Endothelial cell of umbilical vein (primary cell): ENCODE data around the gene PRELID3B. TPM values are rescaled to one million over a fixed set of nuclear protein-coding genes. Genes with fewer than 3 reads are reported as not detected.

Experiments
- BruUV-seq: library from RNA; stranded (reverse); fragments of 400-500 nt; replicated peaks from 2 replicates; lab custom pipeline; 2021; lab: Mats Ljungman, UMichigan
- CTCF ChIA-PET: fragments of 300-600, 350-600 bp; sonication (Branson Sonifier 250); formaldehyde crosslinking; loops from one replicate; lab custom pipeline; 2021; ENCODE audit warnings: antibody characterized with exemption, inconsistent platforms; lab: Charles Lee
- POLR2A ChIA-PET: fragments of 300-600, 350-600 bp; sonication (Branson Sonifier 250); formaldehyde crosslinking; loops from one replicate; lab custom pipeline; 2021; ENCODE audit warnings: antibody characterized with exemption, inconsistent platforms; lab: Charles Lee
- DNase-seq: peaks from one replicate; pipeline ENCODE4 v3.0.0-alpha.2; 2011; ENCODE audit warnings: low read depth, low spot score
- FAIRE-seq: peaks from 2 replicates; lab custom pipeline; 2011; peaks lifted over from hg19 to GRCh38; lab: Jason Lieb, UNC
- H2AFZ ChIP-seq: 2 replicates; pipeline ENCODE4 v1.6.0; 2012; ENCODE audit warnings: low read depth, low read length, control low read depth, inconsistent platforms
- H3K27ac ChIP-seq: 2 replicates; pipeline ENCODE4 v1.5.1; 2011; ENCODE audit warnings: low read depth, mild to moderate bottlenecking, control low read depth, low read length, moderate library complexity; ENCODE audit not compliant: insufficient read depth
- H3K27me3 ChIP-seq, 2 experiments: 2 replicates each; pipeline versions ENCODE4 v1.6.0 to v1.6.1; 2011; ENCODE audit warnings: low read length in 2 of 2, mixed read lengths in 1 of 2; ENCODE audit not compliant: control insufficient read depth in 2 of 2, insufficient read depth in 2 of 2
- H3K36me3 ChIP-seq, 2 experiments: 2 replicates in 1 of 2; 3 replicates in 1 of 2; pipeline ENCODE4 v1.5.1; 2011; ENCODE audit warnings: low read length in 2 of 2, mild to moderate bottlenecking in 1 of 2, moderate library complexity in 1 of 2; ENCODE audit not compliant: control insufficient read depth in 2 of 2, insufficient read depth in 2 of 2; ENCODE audit errors: extremely low read depth in 1 of 2
- H3K4me1 ChIP-seq: 3 replicates; pipeline ENCODE4 v1.5.1; 2011; ENCODE audit warnings: mild to moderate bottlenecking, low read length; ENCODE audit not compliant: control insufficient read depth, insufficient read depth; ENCODE audit errors: extremely low read depth
- H3K4me2 ChIP-seq: 2 replicates; pipeline ENCODE4 v1.6.1; 2011; ENCODE audit warnings: low read length, control low read depth, mixed read lengths; ENCODE audit not compliant: insufficient read depth
- H3K4me3 ChIP-seq, 3 experiments: fragments of 200-600 bp in 1 of 3; sonication (generic), shearing (Covaris generic) in 1 of 3; replicated peaks in 1 of 3; 2 replicates each; pipeline ENCODE4 v1.5.1; 2011 to 2016; ENCODE audit warnings: control low read depth in 3 of 3, low read length in 3 of 3, mild to moderate bottlenecking in 2 of 3, inconsistent platforms in 1 of 3, low read depth in 1 of 3, moderate library complexity in 1 of 3; ENCODE audit not compliant: insufficient read depth in 1 of 3
- H3K79me2 ChIP-seq: 2 replicates; pipeline ENCODE4 v1.6.0; 2012; ENCODE audit warnings: low read length, inconsistent platforms; ENCODE audit not compliant: control insufficient read depth, insufficient read depth
- H3K9ac ChIP-seq: replicated peaks from 2 replicates; pipeline ENCODE3; 2011; ENCODE audit warnings: low read length, control low read depth; ENCODE audit not compliant: insufficient read depth; ENCODE audit errors: extremely low read depth
- H3K9me1 ChIP-seq: replicated peaks from 3 replicates; pipeline ENCODE4 v1.6.0; 2011; ENCODE audit warnings: mild to moderate bottlenecking, low read length; ENCODE audit not compliant: control insufficient read depth, insufficient read depth; ENCODE audit errors: extremely low read depth
- H3K9me3 ChIP-seq: replicated peaks from 2 replicates; pipeline ENCODE4 v1.5.1; 2012; ENCODE audit warnings: low read length, inconsistent platforms; ENCODE audit not compliant: control insufficient read depth, insufficient read depth
- H4K20me1 ChIP-seq: replicated peaks from 2 replicates; pipeline ENCODE3; 2011; ENCODE audit warnings: mild to moderate bottlenecking, low read length; ENCODE audit not compliant: control insufficient read depth, insufficient read depth; ENCODE audit errors: extremely low read depth
- EZH2 ChIP-seq: IDR thresholded peaks from 2 replicates; pipeline ENCODE4 v1.6.1; 2012; ENCODE audit warnings: borderline replicate concordance, low read depth, mild to moderate bottlenecking, moderate library complexity, low read length, inconsistent platforms; ENCODE audit not compliant: severe bottlenecking
- FOS ChIP-seq: IDR thresholded peaks from 2 replicates; pipeline ENCODE4 v1.6.1; 2011; ENCODE audit warnings: mild to moderate bottlenecking, low read length, moderate library complexity, borderline replicate concordance; ENCODE audit not compliant: insufficient read depth
- GATA2 ChIP-seq: IDR thresholded peaks from 2 replicates; pipeline ENCODE4 v1.7.0; 2011; ENCODE audit warnings: low read depth, mild to moderate bottlenecking, moderate library complexity, mixed read lengths, low read length; ENCODE audit not compliant: insufficient read length, insufficient read depth
- JUN ChIP-seq: IDR thresholded peaks from 2 replicates; pipeline ENCODE4 v1.6.1; 2011; ENCODE audit warnings: borderline replicate concordance, low read depth; ENCODE audit not compliant: insufficient read length, insufficient read depth
- MYC ChIP-seq: IDR thresholded peaks from one replicate; pipeline ENCODE4 v1.6.1; 2011; ENCODE audit warnings: mild to moderate bottlenecking, low read depth, low read length
- POLR2A ChIP-seq: IDR thresholded peaks from 2 replicates; pipeline ENCODE4 v1.6.1; 2012; ENCODE audit warnings: low read depth, mild to moderate bottlenecking, control low read depth, low read length
- POLR2AphosphoS5 ChIP-seq: IDR thresholded peaks from 2 replicates; pipeline ENCODE4 v1.6.1; 2012; ENCODE audit warnings: low read depth, mild to moderate bottlenecking, control low read depth, low read length, moderate library complexity; ENCODE audit not compliant: insufficient read depth
- dilution Hi-C: fragments of 300-500 bp; cut with MboI; formaldehyde crosslinking; loops from one replicate; pipeline ENCODE4 v1.15.0; 2019; ENCODE audit warnings: low sequenced_read_pairs; ENCODE audit not compliant: extremely low pct_ligation_motif_present
- intact Hi-C: fragments of 100-400 bp; cut with micrococcal nuclease; formaldehyde crosslinking; loops from one replicate; pipeline ENCODE4 v1.10.0; 2022
- polyA plus RNA-seq, 4 experiments: library from polyadenylated mRNA; depleted of rRNA in 3 of 4; stranded (reverse) in 3 of 4; unstranded in 1 of 4; fragments of >200 nt; gene quantifications; 2 replicates each; pipeline versions ENCODE4 v1.2.1 to v1.2.3, GENCODE V29; 2011 to 2012; ENCODE audit warnings: missing spikeins in 1 of 4
- total RNA-seq: library from RNA; stranded (reverse); gene quantifications from 2 replicates; pipeline ENCODE4 v1.2.3, GENCODE V29; 2021
- TF ChIP-seq, protein P1 (sequence below): IDR thresholded peaks from 2 replicates; pipeline ENCODE4 v1.6.1; 2011; ENCODE audit not compliant: insufficient read depth, insufficient read length
- TF ChIP-seq, protein P2 (sequence below), 2 donors: IDR thresholded peaks; 1 replicate in 1 of 2; 2 replicates in 1 of 2; pipeline ENCODE4 v1.5.1; 2011; ENCODE audit warnings: low read length in 2 of 2, mild to moderate bottlenecking in 2 of 2, moderate library complexity in 2 of 2, control low read depth in 1 of 2, inconsistent platforms in 1 of 2, low read depth in 1 of 2; ENCODE audit not compliant: insufficient read depth in 1 of 2; ENCODE audit errors: extremely low read depth in 1 of 2

The PRELID3B gene
- total and polyA plus RNA-seq, 2 donors (not counting 3 experiments of a cell fraction or from before 2014, with no cell fraction given): 14.9 to 57.2 TPM

DNA sequence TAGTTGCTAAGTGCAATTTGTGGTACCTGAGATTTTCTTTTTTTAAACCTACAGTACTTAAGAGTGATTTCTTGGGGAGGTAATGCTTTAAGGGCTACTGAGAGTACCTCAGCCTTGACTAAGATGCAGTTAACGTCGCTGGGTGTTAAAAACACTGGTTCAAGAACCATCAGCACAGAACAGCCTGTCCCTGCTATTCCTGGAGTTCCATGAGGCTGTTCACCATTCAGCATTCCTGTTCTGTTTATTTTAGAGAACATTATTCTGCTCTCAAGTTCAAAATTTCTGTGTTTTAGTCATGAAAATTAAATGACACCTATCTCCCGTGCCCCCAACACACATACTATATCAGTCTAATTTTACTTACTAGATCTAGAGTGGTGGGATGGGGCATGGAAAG is 1.7 kb upstream of the PRELID3B start:
- DNase-seq: no peak
- no peak overlapping the region for H3K4me3 ChIP-seq
- intact Hi-C loops: no loop called here
- no peaks in the 10 kb centered on the region for H4K20me1 ChIP-seq
- no peaks in the 10 kb centered on the region for H3K9me1 ChIP-seq
- ChIA-PET POLR2A (no interaction called here), CTCF (no interaction called here)
- H3K79me2 ChIP-seq: peaks cover 32% of the 10 kb centered on the region
- no TSS peak for BruUV-seq
- no peaks in the 10 kb centered on the region for H3K9me3 ChIP-seq
- TF ChIP-seq GATA2: no peak
- TF ChIP-seq EZH2: no peak
- TF ChIP-seq, protein P1, sequence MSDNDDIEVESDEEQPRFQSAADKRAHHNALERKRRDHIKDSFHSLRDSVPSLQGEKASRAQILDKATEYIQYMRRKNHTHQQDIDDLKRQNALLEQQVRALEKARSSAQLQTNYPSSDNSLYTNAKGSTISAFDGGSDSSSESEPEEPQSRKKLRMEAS: no peak
- TF ChIP-seq, protein P2, sequence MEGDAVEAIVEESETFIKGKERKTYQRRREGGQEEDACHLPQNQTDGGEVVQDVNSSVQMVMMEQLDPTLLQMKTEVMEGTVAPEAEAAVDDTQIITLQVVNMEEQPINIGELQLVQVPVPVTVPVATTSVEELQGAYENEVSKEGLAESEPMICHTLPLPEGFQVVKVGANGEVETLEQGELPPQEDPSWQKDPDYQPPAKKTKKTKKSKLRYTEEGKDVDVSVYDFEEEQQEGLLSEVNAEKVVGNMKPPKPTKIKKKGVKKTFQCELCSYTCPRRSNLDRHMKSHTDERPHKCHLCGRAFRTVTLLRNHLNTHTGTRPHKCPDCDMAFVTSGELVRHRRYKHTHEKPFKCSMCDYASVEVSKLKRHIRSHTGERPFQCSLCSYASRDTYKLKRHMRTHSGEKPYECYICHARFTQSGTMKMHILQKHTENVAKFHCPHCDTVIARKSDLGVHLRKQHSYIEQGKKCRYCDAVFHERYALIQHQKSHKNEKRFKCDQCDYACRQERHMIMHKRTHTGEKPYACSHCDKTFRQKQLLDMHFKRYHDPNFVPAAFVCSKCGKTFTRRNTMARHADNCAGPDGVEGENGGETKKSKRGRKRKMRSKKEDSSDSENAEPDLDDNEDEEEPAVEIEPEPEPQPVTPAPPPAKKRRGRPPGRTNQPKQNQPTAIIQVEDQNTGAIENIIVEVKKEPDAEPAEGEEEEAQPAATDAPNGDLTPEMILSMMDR (IDR thresholded peaks at IDR 0.05; ENCODE audit: extremely low read depth in 1 of 2, insufficient read depth in 1 of 2, low read depth in 1 of 2, low read length in 2 of 2): no peak
- no peak for TF ChIP-seq POLR2AphosphoS5
- no peak for TF ChIP-seq MYC
- TF ChIP-seq POLR2A: no peak
- no peak for TF ChIP-seq FOS
- TF ChIP-seq JUN: no peak
- no peak overlapping the region for H3K4me2 ChIP-seq
- no peak overlapping the region for H2AFZ ChIP-seq
- H3K36me3 ChIP-seq: no peaks in the 10 kb centered on the region
- dilution Hi-C loops: no loop called here
- H3K9ac ChIP-seq: no peak overlapping the region
- H3K27ac ChIP-seq: no peak overlapping the region
- FAIRE-seq: no peak
- H3K4me1 ChIP-seq: peaks cover 8% of the 10 kb centered on the region
- peaks cover under 1 to 7% of the 10 kb centered on the region in 2 experiments for H3K27me3 ChIP-seq
